Raji (cell line): ENCODE results near the gene MAPK10.

Source experiments
- POLR2A ChIP-seq: IDR thresholded peaks from 2 replicates; pipeline ENCODE4 v1.6.1; 2011; ENCODE audit warnings: low read depth, low read length, control low read depth; ENCODE audit not compliant: insufficient read depth

Gene MAPK10

GRCh38 chr4:86302830-86303229, 57.0 kb downstream of the MAPK10 start:
- no peak for TF ChIP-seq POLR2A

- no peak for TF ChIP-seq POLR2A
Measured at GRCh38 chr4:86302251-86302650, 57.6 kb downstream of the MAPK10 start.

- TF ChIP-seq POLR2A = no peak
Measured at GRCh38 chr4:86300516-86300915, 59.3 kb downstream of the MAPK10 start.

- no peak for TF ChIP-seq POLR2A
Measured at GRCh38 chr4:86296865-86297264, 63.0 kb downstream of the MAPK10 start.

GRCh38 chr4:86294883-86295282, 65.0 kb downstream of the MAPK10 start:
- no peak for TF ChIP-seq POLR2A

GRCh38 chr4:86291180-86291579, 68.7 kb downstream of the MAPK10 start:
- TF ChIP-seq POLR2A = no peak

- TF ChIP-seq POLR2A = no peak
Measured at GRCh38 chr4:86286726-86287125, 73.1 kb downstream of the MAPK10 start.

GRCh38 chr4:86283371-86283770, 76.5 kb downstream of the MAPK10 start:
- no peak for TF ChIP-seq POLR2A

GRCh38 chr4:86280246-86280645, 79.6 kb downstream of the MAPK10 start:
- no peak for TF ChIP-seq POLR2A

- TF ChIP-seq POLR2A = no peak
Measured at GRCh38 chr4:86279293-86279960, 80.4 kb downstream of the MAPK10 start.

GRCh38 chr4:86278126-86278525, 81.7 kb downstream of the MAPK10 start:
- no peak for TF ChIP-seq POLR2A

- TF ChIP-seq POLR2A = no peak
Measured at GRCh38 chr4:86274642-86275041, 85.2 kb downstream of the MAPK10 start.

- no peak for TF ChIP-seq POLR2A
Measured at GRCh38 chr4:86272669-86273068, 87.2 kb downstream of the MAPK10 start.

GRCh38 chr4:86271057-86271456, 88.8 kb downstream of the MAPK10 start:
- no peak for TF ChIP-seq POLR2A

GRCh38 chr4:86269354-86269753, 90.5 kb downstream of the MAPK10 start:
- TF ChIP-seq POLR2A = no peak

- no peak for TF ChIP-seq POLR2A
Measured at GRCh38 chr4:86264241-86264640, 95.6 kb downstream of the MAPK10 start.

- TF ChIP-seq POLR2A = no peak
Measured at GRCh38 chr4:86261636-86262035, 98.2 kb downstream of the MAPK10 start.
